Progenitor cell of endocrine pancreas (in vitro differentiated cells): Measurements from ENCODE around the gene S1PR4. TPM values are rescaled to one million over a fixed set of nuclear protein-coding genes. Genes with fewer than 3 reads are reported as not detected.
A peak's percentile ranks its signal among the peaks of the same experiment; 100 is the strongest.
"Not testable (repeated sequence)": the region's sequence is repeated elsewhere in the genome, so short reads cannot be mapped to it uniquely, and the experiment has no call there.

Source experiments
- DNase-seq: peaks from one replicate; pipeline ENCODE4 v3.0.0; 2021; ENCODE audit warnings: low spot score; ENCODE audit not compliant: unreplicated experiment
- H3K27ac Mint-ChIP-seq: 2 replicates; pipeline ENCODE4 v1.8.0; 2021; ENCODE audit warnings: mild to moderate bottlenecking, moderate library complexity, mixed read lengths
- H3K27me3 Mint-ChIP-seq: 2 replicates; pipeline ENCODE4 v1.8.0; 2021; ENCODE audit warnings: mixed read lengths
- H3K36me3 Mint-ChIP-seq: 2 replicates; pipeline ENCODE4 v1.8.0; 2022; ENCODE audit warnings: mixed read lengths; ENCODE audit not compliant: insufficient read depth
- H3K4me1 Mint-ChIP-seq: 2 replicates; pipeline ENCODE4 v1.8.0; 2021; ENCODE audit warnings: low read depth, mixed read lengths
- H3K4me3 Mint-ChIP-seq: 2 replicates; pipeline ENCODE4 v1.8.0; 2021; ENCODE audit warnings: low read depth, mild to moderate bottlenecking, moderate library complexity, mixed read lengths
- H3K9me3 Mint-ChIP-seq: 2 replicates; pipeline ENCODE4 v1.8.0; 2021; ENCODE audit warnings: low read depth, mixed read lengths
- total RNA-seq: library from RNA; stranded (reverse); gene quantifications from 2 replicates; pipeline ENCODE4 v1.2.1, GENCODE V29; 2021
- TF ChIP-seq, protein P1 (sequence below): fragments of 200-600 bp; sonication (generic); IDR thresholded peaks from one replicate; pipeline ENCODE4 v1.5.0; 2021; ENCODE audit warnings: antibody characterized with exemption, mild to moderate bottlenecking; ENCODE audit not compliant: unreplicated experiment

The S1PR4 gene
- total RNA-seq, 1 donor from 2014 or later = not detected

GRCh38 chr19:3216874-3217273 is 38.3 kb downstream of the S1PR4 start:
- TF ChIP-seq, protein P1, sequence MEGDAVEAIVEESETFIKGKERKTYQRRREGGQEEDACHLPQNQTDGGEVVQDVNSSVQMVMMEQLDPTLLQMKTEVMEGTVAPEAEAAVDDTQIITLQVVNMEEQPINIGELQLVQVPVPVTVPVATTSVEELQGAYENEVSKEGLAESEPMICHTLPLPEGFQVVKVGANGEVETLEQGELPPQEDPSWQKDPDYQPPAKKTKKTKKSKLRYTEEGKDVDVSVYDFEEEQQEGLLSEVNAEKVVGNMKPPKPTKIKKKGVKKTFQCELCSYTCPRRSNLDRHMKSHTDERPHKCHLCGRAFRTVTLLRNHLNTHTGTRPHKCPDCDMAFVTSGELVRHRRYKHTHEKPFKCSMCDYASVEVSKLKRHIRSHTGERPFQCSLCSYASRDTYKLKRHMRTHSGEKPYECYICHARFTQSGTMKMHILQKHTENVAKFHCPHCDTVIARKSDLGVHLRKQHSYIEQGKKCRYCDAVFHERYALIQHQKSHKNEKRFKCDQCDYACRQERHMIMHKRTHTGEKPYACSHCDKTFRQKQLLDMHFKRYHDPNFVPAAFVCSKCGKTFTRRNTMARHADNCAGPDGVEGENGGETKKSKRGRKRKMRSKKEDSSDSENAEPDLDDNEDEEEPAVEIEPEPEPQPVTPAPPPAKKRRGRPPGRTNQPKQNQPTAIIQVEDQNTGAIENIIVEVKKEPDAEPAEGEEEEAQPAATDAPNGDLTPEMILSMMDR = no peak
- Mint-ChIP-seq H3K9me3 (no peaks in the 10 kb centered on the region), H3K36me3 (no peaks in the 10 kb centered on the region), H3K4me1 (no peaks in the 10 kb centered on the region), H3K27me3 (peaks cover 2% of the 10 kb centered on the region), H3K27ac (no peak overlapping the region), H3K4me3 (no peak overlapping the region)
- no peak for DNase-seq

GRCh38 chr19:3220576-3220975 is 42.0 kb downstream of the S1PR4 start:
- Mint-ChIP-seq H3K36me3 (no peaks in the 10 kb centered on the region), H3K4me1 (no peaks in the 10 kb centered on the region), H3K27ac (no peak overlapping the region), H3K4me3 (no peak overlapping the region), H3K9me3 (no peaks in the 10 kb centered on the region), H3K27me3 (peaks cover 8% of the 10 kb centered on the region)
- no peak for DNase-seq
- TF ChIP-seq, protein P1 = no peak

DNA sequence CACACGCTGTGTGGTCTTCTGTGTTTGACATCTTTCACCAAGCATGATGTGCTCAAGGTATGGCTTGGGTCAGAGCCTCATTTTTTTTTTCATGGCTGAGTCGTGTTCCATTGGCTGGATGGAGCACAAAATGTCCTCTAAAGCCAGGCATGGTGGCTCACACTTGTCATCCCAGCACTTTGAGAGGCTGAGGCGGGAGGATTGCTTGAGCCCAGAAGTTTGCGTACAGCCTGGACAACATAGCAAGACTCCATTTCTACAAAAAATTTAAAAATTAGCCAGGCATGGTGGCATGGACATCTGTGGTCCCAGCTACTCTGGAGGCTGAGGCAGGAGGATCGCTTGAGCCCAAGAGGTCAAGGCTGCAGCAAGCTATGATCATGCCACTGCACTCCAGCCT is 43.0 kb downstream of the S1PR4 start:
- peaks cover 14% of the 10 kb centered on the region for H3K27me3 Mint-ChIP-seq
- H3K4me3 Mint-ChIP-seq, H3K4me1 Mint-ChIP-seq, H3K9me3 Mint-ChIP-seq, H3K27ac Mint-ChIP-seq, DNase-seq, H3K36me3 Mint-ChIP-seq: not testable (repeated sequence)

- Mint-ChIP-seq H3K9me3 (no peaks in the 10 kb centered on the region), H3K4me3 (no peak overlapping the region), H3K4me1 (no peaks in the 10 kb centered on the region), H3K36me3 (no peaks in the 10 kb centered on the region), H3K27me3 (peaks cover 26% of the 10 kb centered on the region), H3K27ac (no peak overlapping the region)
- TF ChIP-seq, protein P1 = no peak
- no peak for DNase-seq
Observed at GRCh38 chr19:3222709-3223108, 44.1 kb downstream of the S1PR4 start.

GRCh38 chr19:3224346-3225168 is 46.0 kb downstream of the S1PR4 start, which contains the start of gene CELF5:
Gene CELF5 (plus strand): TSS chr19:3224661. CDS start chr19:3224740, 79 bp downstream.
- H3K27me3 Mint-ChIP-seq = peaks cover 30% of the 10 kb centered on the region
- H3K4me3 Mint-ChIP-seq = peak within 1 kb of the TSS; percentile 35
- H3K36me3 Mint-ChIP-seq = no peaks in the 10 kb centered on the region
- peak; percentile 52 for DNase-seq
- H3K27ac Mint-ChIP-seq = no peak within 1 kb of the TSS
- no peaks in the 10 kb centered on the region for H3K9me3 Mint-ChIP-seq
- TF ChIP-seq, protein P1 = peak; percentile 68
- no peaks in the 10 kb centered on the region for H3K4me1 Mint-ChIP-seq

- no peak overlapping the region for H3K4me3 Mint-ChIP-seq
- no peak for DNase-seq
- H3K36me3 Mint-ChIP-seq = no peaks in the 10 kb centered on the region
- no peak overlapping the region for H3K27ac Mint-ChIP-seq
- TF ChIP-seq, protein P1 = no peak
- H3K9me3 Mint-ChIP-seq = no peaks in the 10 kb centered on the region
- H3K27me3 Mint-ChIP-seq = peaks cover 30% of the 10 kb centered on the region
- H3K4me1 Mint-ChIP-seq = no peaks in the 10 kb centered on the region
Observed at GRCh38 chr19:3225169-3225485, 46.6 kb downstream of the S1PR4 start.
